Stimulated activated CD4-positive, alpha-beta T cell treated with anti-CD3 and anti-CD28 coated beads, Interleukin-2, amount 100 ng/mL, for 48 hours (primary cell): Measurements from ENCODE around the gene ANXA2.

Source experiments
- DNase-seq, 2 donors: peaks; one replicate each; pipeline ENCODE4 v3.0.0-alpha.2; 2020

ANXA2 gene

GRCh38 chr15:60386615-60387014, 11.2 kb downstream of the ANXA2 start:
- DNase-seq = no peak

- no peak for DNase-seq
Observed at GRCh38 chr15:60385620-60386552, 11.9 kb downstream of the ANXA2 start.

- DNase-seq = no peak
Observed at GRCh38 chr15:60384526-60385126, 13.2 kb downstream of the ANXA2 start.

- DNase-seq = no peak
Observed at GRCh38 chr15:60384053-60384452, 13.7 kb downstream of the ANXA2 start.

GRCh38 chr15:60382773-60383674, 14.8 kb downstream of the ANXA2 start:
- no peak for DNase-seq

- DNase-seq = no peak
Observed at GRCh38 chr15:60381148-60381788, 16.5 kb downstream of the ANXA2 start.

- DNase-seq = no peak
Observed at GRCh38 chr15:60379525-60380274, 18.1 kb downstream of the ANXA2 start.

GRCh38 chr15:60379185-60379524, 18.6 kb downstream of the ANXA2 start:
- DNase-seq = no peak

- DNase-seq = no peak
Observed at GRCh38 chr15:60376677-60377095, 21.1 kb downstream of the ANXA2 start.

- no peak for DNase-seq
Observed at GRCh38 chr15:60375306-60375705, 22.5 kb downstream of the ANXA2 start.

- no peak for DNase-seq
Observed at GRCh38 chr15:60374628-60375081, 23.1 kb downstream of the ANXA2 start.

GRCh38 chr15:60374209-60374608, 23.6 kb downstream of the ANXA2 start:
- DNase-seq = no peak

- DNase-seq = no peak
Observed at GRCh38 chr15:60373745-60374144, 24.0 kb downstream of the ANXA2 start.

GRCh38 chr15:60373327-60373726, 24.5 kb downstream of the ANXA2 start:
- no peak for DNase-seq

GRCh38 chr15:60372756-60373155, 25.0 kb downstream of the ANXA2 start:
- no peak for DNase-seq

- no peak for DNase-seq
Observed at GRCh38 chr15:60372227-60372626, 25.6 kb downstream of the ANXA2 start.

- no peak for DNase-seq
Observed at GRCh38 chr15:60371175-60372051, 26.4 kb downstream of the ANXA2 start.

GRCh38 chr15:60370869-60371136, 27.0 kb downstream of the ANXA2 start:
- DNase-seq = no peak

- no peak for DNase-seq
Observed at GRCh38 chr15:60370105-60370868, 27.5 kb downstream of the ANXA2 start.

- DNase-seq = no peak
Observed at GRCh38 chr15:60369696-60370095, 28.1 kb downstream of the ANXA2 start.

GRCh38 chr15:60364612-60364924, 33.2 kb downstream of the ANXA2 start:
- no peak for DNase-seq
